ENCODE results near the gene ZNF500. TPM values are rescaled to one million over a fixed set of nuclear protein-coding genes. Genes with fewer than 3 reads are reported as not detected.

ZNF500 gene
- total and polyA plus RNA-seq, 4 donors: 3.0 to 7.4 (median 5.0) TPM

DNA sequence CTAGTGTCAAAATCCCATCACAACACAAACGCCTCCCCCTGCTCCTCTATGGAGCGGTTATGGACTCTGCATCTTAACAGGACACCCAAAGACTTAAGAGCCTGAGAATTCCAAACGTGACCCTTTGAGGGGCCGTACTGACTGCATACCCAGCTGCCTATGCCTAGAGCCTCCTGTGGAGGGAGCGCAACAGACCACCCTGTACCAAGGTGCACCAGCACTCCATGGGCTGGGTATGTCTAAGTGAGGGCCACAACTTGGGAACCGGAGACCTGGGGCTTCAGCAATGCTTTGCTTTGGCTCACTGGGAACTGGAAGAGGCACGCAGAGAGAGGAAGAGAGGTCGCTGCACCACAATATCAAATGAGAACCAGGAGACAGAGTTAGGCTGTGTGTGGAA lies 38.3 kb downstream of the ZNF500 start:
- Histone ChIP-seq H3K27me3 (ENCODE audit: control insufficient read depth in 4 of 4, insufficient read depth in 4 of 4, low read length in 3 of 4) (no peaks in the 10 kb centered on the region), H3K4me3 (ENCODE audit: low read depth in 1 of 3, low read length in 3 of 3) (no peak overlapping the region), H3K36me3 (ENCODE audit: control insufficient read depth in 4 of 4, insufficient read depth in 3 of 4, low read depth in 1 of 4, low read length in 3 of 4) (peaks cover 9 to 41% (median 25%) of the 10 kb centered on the region in 4 donors), H3K9me3 (ENCODE audit: control insufficient read depth in 4 of 4, low read length in 3 of 4) (no peaks in the 10 kb centered on the region), H3K9ac (ENCODE audit: low read depth in 1 of 2, low read length in 2 of 2) (no peak overlapping the region), H3K4me1 (ENCODE audit: control insufficient read depth in 4 of 4, insufficient read depth in 4 of 4, low read length in 3 of 4) (peaks cover 0 to 3% (median 2%) of the 10 kb centered on the region in 4 donors), H3K27ac (ENCODE audit: low read depth in 1 of 2, low read length in 2 of 2) (no peak overlapping the region)
- no peak for DNase-seq (ENCODE audit: low spot score)
- whole genome bisulfite sequencing: 97% methylated on average over 8 of the region's 8 CpGs
- TF ChIP-seq, protein P1, sequence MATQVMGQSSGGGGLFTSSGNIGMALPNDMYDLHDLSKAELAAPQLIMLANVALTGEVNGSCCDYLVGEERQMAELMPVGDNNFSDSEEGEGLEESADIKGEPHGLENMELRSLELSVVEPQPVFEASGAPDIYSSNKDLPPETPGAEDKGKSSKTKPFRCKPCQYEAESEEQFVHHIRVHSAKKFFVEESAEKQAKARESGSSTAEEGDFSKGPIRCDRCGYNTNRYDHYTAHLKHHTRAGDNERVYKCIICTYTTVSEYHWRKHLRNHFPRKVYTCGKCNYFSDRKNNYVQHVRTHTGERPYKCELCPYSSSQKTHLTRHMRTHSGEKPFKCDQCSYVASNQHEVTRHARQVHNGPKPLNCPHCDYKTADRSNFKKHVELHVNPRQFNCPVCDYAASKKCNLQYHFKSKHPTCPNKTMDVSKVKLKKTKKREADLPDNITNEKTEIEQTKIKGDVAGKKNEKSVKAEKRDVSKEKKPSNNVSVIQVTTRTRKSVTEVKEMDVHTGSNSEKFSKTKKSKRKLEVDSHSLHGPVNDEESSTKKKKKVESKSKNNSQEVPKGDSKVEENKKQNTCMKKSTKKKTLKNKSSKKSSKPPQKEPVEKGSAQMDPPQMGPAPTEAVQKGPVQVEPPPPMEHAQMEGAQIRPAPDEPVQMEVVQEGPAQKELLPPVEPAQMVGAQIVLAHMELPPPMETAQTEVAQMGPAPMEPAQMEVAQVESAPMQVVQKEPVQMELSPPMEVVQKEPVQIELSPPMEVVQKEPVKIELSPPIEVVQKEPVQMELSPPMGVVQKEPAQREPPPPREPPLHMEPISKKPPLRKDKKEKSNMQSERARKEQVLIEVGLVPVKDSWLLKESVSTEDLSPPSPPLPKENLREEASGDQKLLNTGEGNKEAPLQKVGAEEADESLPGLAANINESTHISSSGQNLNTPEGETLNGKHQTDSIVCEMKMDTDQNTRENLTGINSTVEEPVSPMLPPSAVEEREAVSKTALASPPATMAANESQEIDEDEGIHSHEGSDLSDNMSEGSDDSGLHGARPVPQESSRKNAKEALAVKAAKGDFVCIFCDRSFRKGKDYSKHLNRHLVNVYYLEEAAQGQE (IDR thresholded peaks at IDR 0.05): no peak

DNA sequence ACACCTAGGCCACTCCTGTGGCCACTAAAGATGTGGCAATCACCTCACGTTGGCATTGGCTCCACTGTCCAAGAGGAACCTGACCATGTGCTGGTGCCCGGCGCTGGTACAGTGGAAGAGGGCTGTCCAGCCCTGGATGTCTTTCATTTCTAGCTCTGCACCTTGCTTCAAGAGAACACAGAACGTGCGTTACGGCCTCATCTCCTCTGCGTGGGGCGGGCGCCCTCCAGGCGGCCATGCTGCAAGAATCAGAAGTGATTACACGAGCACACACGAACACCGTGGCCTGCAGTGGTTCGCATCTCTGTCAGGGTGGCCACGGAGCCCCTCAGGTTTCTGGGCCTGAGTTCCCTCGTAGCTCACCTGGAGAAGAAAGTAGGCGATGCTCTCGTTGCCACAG lies 40.3 kb downstream of the ZNF500 start:
- H3K27me3 ChIP-seq (ENCODE audit: control insufficient read depth in 4 of 4, insufficient read depth in 4 of 4, low read length in 3 of 4): no peaks in the 10 kb centered on the region
- TF ChIP-seq, protein P2, sequence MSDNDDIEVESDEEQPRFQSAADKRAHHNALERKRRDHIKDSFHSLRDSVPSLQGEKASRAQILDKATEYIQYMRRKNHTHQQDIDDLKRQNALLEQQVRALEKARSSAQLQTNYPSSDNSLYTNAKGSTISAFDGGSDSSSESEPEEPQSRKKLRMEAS (IDR thresholded peaks at IDR 0.05): no peak
- TF ChIP-seq NR2F2 (IDR thresholded peaks at IDR 0.05) (no peak), YY1 (IDR thresholded peaks at IDR 0.05) (no peak), TAF1 (conservative IDR thresholded peaks at IDR 0.05) (no peak), FOXA1 (IDR thresholded peaks at IDR 0.05) (no peak), RXRA (IDR thresholded peaks at IDR 0.05) (no peak)
- TF ChIP-seq, protein P3, sequence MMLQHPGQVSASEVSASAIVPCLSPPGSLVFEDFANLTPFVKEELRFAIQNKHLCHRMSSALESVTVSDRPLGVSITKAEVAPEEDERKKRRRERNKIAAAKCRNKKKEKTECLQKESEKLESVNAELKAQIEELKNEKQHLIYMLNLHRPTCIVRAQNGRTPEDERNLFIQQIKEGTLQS (IDR thresholded peaks at IDR 0.05): no peak
- TF ChIP-seq, protein P1 (IDR thresholded peaks at IDR 0.05): no peak
- 93% methylated on average over 18 of the region's 18 CpGs for WGBS
- H3K27ac ChIP-seq (ENCODE audit: low read depth in 1 of 2, low read length in 2 of 2): no peak overlapping the region
- H3K4me1 ChIP-seq (ENCODE audit: control insufficient read depth in 4 of 4, insufficient read depth in 4 of 4, low read length in 3 of 4): no peaks in the 10 kb centered on the region
- H3K9me3 ChIP-seq (ENCODE audit: control insufficient read depth in 4 of 4, low read length in 3 of 4): no peaks in the 10 kb centered on the region
- DNase-seq (ENCODE audit: low spot score): no peak
- H3K36me3 ChIP-seq (ENCODE audit: control insufficient read depth in 4 of 4, insufficient read depth in 3 of 4, low read depth in 1 of 4, low read length in 3 of 4): peaks cover 11 to 50% (median 29%) of the 10 kb centered on the region in 4 donors
- H3K4me3 ChIP-seq (ENCODE audit: low read depth in 1 of 3, low read length in 3 of 3): no peak overlapping the region
- no peak overlapping the region for H3K9ac ChIP-seq (ENCODE audit: low read depth in 1 of 2, low read length in 2 of 2)

DNA sequence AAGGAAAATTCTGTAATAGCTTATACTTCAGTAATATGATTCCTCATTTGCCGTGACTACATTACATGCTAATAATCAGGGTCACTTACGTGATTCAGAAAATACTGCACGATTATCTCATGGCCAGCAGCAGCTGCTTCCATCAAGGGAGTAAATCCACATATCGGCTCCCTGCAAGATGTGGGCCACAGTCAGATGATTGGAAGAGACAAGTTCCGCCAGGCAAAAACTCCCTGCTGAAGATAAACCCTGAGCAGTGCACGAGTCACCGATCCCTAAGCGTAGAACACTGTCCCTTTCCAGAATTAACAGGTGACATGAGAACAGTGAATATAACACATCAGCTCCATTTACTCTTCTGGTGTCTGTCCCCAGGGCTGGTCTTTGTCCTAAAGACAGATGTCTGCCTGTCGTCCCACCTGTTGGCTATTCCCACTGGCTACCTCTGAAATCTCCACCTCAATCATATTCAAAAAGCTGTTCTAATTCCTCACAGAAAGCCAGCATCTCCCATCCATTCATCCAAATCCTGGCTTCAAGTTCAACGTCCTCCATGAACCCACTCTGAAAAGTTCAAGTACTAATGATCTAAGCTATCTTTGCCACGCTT lies 42.2 kb downstream of the ZNF500 start:
- H3K9me3 ChIP-seq (ENCODE audit: control insufficient read depth in 4 of 4, low read length in 3 of 4): no peaks in the 10 kb centered on the region
- no peak for TF ChIP-seq GABPA (IDR thresholded peaks at IDR 0.05 in 1 of 2, conservative IDR thresholded peaks at IDR 0.05 in 1 of 2)
- TF ChIP-seq YY1 (IDR thresholded peaks at IDR 0.05): no peak
- no peak overlapping the region for H3K4me3 ChIP-seq (ENCODE audit: low read depth in 1 of 3, low read length in 3 of 3)
- H3K4me1 ChIP-seq (ENCODE audit: control insufficient read depth in 4 of 4, insufficient read depth in 4 of 4, low read length in 3 of 4): no peaks in the 10 kb centered on the region
- no peak overlapping the region for H3K27ac ChIP-seq (ENCODE audit: low read depth in 1 of 2, low read length in 2 of 2)
- H3K27me3 ChIP-seq (ENCODE audit: control insufficient read depth in 4 of 4, insufficient read depth in 4 of 4, low read length in 3 of 4): no peaks in the 10 kb centered on the region
- 89% methylated on average over 11 of the region's 11 CpGs for WGBS
- no peak for DNase-seq (ENCODE audit: low spot score)
- H3K9ac ChIP-seq (ENCODE audit: low read depth in 1 of 2, low read length in 2 of 2): no peak overlapping the region
- H3K36me3 ChIP-seq (ENCODE audit: control insufficient read depth in 4 of 4, insufficient read depth in 3 of 4, low read depth in 1 of 4, low read length in 3 of 4): peaks cover 11 to 44% (median 26%) of the 10 kb centered on the region in 4 donors
